ENCODE results near the gene FCRL2.

Gene FCRL2, protein sequence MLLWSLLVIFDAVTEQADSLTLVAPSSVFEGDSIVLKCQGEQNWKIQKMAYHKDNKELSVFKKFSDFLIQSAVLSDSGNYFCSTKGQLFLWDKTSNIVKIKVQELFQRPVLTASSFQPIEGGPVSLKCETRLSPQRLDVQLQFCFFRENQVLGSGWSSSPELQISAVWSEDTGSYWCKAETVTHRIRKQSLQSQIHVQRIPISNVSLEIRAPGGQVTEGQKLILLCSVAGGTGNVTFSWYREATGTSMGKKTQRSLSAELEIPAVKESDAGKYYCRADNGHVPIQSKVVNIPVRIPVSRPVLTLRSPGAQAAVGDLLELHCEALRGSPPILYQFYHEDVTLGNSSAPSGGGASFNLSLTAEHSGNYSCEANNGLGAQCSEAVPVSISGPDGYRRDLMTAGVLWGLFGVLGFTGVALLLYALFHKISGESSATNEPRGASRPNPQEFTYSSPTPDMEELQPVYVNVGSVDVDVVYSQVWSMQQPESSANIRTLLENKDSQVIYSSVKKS
- 0.09 to 0.41 reads per million in 2 donors for total RNA-seq

DNA sequence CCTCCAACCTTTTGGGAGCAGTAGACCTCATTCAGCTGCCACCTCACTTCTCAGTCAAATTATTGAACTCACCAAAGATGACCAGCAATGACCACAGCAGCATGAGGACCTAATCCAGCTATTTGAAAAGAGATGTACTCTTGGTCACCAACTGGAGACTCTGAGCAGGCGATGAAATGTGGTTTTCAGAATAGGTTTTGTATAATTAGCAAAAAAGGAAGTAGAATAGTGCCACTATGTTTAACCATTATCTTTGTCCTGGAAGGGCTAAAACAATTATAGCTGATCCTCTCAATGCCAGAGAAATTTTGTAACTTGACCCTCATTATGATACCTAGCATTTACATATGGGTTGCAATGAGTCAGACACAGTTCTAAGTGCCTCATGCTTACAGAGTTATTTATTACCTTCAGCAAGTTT, at the start of gene FCRL2:
TSS of gene FCRL2 (minus strand) at position 162 of the 421 bp plus-strand sequence. CDS start at position 103, 59 bp downstream.
- no peak for DNase-seq

DNA sequence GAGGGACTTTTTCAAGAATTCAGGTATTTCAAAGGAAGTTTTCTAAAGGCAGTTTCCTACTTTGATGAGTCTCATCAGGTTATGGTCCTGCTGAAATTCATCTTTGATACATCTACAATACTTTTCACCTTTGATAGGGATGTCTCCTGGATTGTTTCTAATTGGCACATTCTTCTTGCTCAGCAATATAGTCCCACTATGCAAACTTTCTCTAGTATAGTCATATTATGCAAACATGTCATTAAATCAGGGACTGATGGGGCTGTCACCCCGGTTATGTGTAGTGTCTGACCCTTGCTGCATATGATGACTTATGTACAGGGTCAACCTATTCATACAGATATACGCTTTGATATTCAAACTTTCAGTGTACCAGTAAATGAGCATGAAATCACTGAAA, 43.4 kb upstream of the FCRL2 start:
- no peak for DNase-seq

DNA sequence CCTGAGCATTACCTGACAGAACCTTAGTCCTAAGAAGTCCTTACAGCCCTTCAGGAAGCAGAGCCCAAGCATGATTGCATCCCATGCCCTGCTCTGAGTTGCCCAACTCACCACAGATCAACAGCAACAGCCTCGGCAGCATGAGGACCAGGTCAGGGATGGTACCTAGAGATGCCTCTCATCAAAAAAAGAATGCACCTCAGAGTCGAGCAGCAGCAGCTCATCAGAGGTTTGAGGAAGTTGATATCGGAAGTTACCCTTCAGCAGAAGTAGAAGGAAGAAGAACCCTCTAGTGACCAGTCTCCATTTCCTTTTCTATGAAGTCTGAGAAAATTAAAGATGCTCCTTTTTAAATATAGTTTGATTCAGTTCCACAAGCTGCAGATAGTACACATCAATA, 43.0 kb upstream of the FCRL2 start, which contains the start of gene FCRL1:
TSS of gene FCRL1 (minus strand) at position 225 of the 400 bp plus-strand sequence. CDS start at position 142, 83 bp downstream.
- no peak for DNase-seq

DNA sequence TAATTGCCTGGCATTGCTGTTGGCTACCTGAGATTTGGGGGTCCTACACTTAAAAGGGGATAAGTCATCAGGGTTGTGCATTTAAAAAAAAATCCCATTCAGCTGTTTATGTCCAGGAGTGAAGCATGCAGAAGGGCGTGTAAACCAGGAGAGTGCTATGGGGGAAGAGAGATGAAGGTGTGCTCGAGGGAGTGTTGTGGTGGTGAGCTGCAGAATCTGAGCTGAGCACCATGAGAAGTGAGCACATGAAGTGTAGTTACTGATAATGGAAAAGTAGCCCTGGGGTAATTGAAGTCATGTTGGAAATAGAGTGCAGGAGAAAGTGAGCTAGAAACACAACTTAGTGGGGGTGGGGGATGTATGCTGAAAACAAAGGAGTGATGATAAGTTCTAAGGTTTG, 42.3 kb upstream of the FCRL2 start:
- DNase-seq: no peak

DNA sequence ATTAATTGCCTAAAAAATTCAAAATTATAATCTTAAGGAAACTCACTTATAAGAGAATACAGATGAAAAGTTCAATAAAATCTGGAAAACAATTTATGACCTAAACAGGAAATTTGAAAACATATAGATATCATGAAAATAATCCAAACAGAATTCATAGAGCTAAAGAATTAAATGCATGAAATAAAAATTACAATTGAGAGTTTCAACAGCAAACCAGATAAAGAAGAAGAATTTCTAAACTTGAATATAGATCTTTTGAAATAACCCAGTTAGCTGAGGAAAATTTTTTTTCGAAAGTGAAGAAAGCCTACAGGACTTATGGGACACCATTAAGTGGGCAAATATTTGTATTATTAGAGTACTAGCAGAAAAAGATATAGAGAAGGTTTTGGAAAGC, 36.3 kb upstream of the FCRL2 start:
- DNase-seq: no peak

DNA sequence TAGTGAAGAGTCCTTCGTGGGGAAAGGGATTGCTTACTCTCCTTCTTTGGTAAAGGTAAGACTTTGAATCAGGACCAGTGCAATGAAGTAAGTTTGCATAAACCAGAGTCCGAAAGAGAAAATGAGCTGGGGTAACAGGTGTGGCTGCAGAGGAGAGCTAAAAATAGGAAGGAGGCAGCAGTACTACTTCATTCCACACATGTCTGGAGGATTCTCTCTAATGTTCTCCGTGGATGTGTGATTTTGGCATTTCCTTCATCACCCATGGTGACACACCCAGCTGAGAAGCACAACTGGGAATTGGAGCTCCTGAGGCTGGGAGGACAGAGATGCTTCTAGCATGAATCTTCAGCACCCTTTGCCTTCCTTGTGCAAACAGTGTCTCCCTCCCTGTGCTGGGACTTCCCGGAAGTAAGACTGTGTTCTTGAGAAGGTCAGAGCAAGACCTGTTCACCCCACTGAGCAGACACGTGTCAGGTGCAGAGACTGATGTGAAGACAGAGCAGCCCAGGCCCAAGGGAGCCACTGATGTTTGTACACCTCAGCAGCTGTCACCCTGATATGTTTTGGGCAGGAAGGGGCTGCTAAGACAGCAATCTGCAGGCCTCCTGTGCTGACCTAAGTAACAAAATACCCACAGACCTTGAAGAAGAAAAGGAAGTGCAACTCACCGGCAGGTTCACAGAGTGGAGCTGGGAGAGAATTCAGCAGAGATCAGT, 29.7 kb upstream of the FCRL2 start:
- no peak for DNase-seq

DNA sequence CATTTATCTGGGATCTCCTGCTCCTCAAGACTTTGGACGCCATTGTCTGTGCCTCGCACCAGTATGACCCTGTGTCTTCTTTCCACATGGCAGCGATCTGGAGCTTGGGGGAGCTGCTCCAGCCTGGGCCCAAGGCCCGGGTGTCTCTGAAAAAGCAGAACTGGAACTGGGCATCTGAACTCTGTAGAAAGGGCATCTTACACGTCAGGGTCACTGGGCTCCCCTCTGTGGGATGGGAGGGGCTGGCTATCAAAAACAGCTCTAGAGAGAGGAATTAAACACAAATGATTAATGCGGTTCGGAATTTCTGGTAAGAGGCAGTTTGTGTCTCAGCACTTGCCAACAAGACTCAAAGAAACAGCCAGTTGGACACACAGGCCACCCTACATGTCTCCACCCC, 26.9 kb upstream of the FCRL2 start:
- DNase-seq: no peak

DNA sequence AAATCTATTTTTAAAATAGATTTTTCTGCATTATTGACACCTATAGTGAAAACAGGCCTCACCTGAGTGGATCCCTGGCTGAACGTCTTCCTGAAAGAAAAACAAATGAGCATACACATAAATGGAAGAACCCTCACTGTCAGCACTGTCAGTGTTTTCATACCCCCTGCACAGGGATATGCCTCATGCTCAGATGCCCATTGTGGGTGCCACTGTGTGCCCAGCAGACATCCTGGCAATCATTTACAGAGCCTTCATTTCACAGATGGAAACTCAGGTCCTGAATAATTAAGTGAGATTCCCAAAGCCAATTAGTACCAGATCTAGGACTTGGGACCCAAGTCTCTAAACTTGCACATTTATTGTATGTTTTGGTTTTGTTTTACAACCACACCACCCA, 23.1 kb upstream of the FCRL2 start:
- DNase-seq: no peak

DNA sequence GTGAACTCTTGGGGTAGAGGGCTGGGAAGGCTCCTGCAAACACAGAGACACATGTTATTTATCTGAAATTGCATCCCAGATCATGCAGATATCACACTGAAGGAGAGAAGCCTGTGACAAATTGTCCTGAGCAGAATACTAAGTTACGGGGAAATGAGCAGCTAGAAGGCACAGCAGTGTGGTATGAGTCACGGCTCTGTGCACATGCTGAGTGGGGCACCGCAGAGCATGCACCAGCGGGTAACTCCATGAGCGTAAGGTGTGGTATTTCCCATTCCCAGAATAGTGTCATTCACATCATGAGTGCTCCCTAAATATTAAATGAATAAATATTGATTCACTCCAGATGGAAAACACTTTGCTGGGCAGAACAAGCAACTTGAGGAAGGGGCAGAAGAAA, 21.3 kb upstream of the FCRL2 start:
- no peak for DNase-seq

DNA sequence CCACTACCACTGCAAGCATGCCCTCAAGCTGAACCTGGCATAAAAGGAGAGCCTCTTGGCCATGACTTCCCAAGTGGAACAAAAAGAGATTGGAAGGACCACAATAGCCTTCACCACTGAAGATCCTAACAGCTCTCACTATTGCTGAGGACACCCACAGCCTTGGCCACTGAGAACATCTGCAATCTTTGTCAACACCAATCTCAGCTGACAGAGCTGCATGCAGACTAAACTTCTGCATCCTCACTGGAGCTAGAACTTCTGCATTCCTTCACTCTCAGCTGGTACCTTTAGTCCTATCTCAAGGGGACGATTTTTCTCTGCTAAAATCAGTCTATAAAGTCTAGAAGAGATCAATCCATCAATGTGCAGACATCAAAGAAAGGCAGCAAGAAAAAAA, 8.3 kb upstream of the FCRL2 start:
- no peak for DNase-seq

DNA sequence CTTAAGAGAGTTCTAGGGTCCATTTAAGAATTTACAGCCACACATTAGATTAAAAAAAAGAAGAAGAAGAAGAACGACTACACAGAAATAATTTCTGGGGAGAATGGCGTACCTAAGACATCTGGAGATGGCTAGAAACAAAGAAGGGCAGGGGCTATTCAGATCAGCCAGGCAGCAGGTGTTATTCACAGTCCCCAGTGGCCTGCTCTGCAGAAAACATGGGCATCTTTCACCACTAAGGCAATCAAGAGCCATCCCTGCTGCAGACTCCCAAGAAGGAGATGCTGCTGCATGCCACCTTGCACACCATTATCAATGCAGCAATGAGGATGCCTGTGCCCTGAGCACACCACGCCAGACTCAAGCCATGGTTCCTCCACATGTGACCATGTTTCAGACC, 7.9 kb upstream of the FCRL2 start:
- DNase-seq: no peak

DNA sequence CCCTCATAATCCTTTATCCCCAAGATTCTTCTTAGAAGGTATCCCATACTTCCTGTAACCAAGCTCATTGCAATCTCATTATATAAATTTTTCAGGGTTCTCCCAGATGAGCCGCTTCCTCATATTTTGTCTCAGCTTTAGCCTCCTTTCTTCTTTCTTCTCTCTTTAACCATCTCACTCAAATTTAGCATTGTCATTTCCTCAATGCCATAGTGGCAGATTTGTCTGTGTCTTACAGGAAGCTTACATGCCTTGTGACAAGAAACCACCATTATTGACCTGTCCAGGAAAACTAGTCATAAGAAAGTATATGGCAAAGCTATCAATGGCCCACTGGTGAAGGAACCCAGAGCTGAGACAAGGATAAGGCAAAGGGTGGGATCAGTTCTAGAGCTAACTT, 6.0 kb upstream of the FCRL2 start:
- no peak for DNase-seq

DNA sequence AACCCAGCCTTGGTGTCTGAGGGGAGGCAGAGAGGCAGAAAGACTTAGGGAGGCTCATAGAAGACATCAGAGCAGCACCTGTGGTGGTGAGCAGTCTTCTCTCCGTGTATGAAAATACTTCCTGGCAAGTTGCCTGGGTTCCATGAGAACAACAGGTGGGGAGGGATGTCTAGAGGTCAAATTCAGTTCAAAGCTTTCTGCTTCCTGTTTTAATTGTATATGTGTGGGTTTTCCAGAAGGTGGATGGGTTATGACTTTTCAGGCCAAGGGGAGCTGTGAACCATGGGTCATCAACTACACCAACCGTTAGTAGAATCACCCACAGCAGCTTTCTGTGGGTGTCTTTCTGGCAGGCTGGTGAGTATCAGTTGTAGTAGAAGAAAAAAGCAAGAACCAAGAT, 4.1 kb upstream of the FCRL2 start:
- DNase-seq: no peak

DNA sequence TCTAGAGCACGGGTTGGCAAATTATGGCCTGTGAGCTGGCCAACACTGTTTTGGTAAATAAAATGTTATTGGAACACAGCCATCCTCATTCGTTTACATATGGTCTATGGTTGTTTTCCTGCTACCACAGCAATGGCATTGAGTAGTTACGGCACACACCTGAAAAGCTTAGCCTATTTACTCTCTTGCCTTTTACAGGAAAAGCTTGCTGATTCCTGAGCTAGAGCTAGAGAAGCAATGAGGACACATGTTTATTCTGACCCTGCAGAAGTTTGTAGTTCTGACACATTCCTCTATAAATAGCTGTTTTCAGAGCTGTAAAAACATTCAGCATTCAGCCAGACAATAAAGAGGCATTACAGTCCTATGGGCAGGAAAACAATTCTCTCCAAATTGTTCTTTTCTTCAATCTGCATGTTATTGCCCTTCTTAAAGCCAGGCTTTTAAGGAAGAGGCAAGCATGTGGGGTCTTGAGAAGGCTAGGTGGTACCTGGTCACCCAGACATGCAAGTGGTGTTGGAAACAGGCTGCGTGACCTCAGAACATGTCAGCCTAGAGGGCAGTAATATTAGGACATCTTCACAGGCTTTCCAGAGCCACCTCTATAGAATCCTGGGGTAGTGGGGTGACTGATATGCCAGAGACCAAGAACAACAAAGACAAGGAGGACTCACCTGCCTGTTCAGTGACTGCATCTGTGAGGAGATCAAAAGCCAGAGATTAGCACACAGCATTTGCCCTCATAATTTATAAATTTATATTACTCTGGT, 1.6 kb downstream of the FCRL2 start:
- DNase-seq: no peak

DNA sequence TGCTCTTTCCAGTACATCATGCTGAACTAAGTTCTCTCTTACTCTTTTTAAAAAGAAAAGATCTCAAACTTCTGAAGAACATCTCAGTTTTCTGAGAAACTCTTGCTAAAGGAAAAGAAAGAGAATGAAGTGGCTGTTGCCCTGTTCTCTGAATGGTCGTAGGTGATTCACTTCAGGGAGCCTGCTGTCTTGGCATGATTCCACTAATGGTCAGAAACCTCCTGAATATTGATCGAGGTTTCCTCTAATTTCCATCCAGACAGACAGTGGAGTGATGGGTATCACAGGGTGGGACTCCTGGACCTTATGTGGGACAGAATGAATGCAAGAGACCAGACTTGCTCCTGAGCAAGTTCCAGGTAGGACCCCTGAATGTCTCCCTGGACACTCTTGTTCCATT, 2.5 kb downstream of the FCRL2 start:
- DNase-seq: no peak

DNA sequence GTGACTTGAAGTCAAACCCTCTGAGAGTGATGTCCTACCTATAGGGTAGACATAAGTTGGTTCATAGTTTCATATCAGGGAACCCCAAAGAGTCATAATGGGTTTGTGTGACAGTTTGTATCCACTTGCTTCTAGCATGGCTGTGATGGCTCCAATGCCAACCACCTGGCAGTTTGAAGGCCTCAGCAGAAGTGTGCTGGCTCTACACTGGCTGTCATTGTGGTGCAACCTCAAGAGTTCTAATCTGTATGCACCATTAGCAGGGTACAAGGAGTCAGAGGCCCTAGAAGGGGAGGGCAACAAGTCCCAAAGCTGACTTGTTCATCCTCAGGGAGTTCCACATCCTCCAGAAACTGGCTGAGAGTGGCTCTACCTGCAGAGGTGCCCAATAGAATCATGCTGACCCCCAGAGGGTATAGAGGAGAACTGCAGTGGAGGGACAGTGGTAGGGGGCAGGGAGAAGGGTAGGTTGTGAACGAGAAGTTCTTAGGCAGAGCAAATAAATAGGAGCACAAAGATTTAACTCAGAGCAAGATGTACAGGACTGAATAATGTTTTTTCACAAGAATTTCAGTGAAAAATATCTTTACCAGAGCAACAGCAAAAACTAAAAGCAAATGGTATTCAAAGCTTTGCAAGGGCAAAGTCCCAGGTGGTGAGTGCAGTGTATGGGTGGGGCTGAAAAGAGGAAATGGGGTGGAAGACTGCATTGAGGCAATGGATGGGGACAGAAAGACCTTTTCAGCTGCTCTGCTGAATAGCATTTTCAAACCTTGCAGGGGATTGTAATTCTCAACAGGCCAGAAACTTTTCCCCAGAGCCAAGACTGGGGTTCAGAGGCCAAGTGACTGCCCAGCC, 3.2 kb downstream of the FCRL2 start:
- DNase-seq: no peak

DNA sequence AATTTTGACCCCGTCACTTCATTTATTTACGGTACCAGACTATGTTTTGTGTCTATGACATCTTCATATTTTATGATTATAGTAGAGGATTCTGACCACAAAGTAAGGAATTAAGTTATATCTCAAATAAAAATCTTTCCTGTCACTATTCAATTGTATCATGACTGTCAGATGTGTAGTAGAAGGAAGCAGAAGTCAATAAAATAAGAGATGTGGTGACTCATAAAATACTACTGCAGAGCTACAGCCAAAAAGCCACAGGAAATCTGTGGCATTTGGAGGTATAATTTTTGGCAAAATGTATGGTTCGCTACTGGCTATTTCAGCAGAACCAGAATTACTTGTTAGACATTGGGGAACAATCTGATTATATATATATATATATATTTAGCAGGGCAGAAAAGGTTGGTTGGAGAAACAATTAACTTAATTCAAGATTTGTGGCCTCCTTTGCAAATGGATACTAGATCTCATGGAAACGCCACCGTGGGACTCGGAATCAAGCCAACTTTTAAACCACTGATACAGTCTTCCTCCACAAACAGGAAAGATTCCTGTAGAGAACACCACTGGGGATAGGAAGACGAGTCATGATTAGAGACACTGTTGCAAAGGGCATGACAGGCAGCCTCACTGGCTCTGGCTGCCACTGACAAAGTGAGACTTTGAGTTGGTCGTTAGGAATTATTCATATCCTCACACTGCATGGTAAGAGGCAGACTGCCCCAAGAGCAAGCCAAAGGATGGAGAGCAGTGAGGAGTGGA, 5.1 kb downstream of the FCRL2 start:
- no peak for DNase-seq

DNA sequence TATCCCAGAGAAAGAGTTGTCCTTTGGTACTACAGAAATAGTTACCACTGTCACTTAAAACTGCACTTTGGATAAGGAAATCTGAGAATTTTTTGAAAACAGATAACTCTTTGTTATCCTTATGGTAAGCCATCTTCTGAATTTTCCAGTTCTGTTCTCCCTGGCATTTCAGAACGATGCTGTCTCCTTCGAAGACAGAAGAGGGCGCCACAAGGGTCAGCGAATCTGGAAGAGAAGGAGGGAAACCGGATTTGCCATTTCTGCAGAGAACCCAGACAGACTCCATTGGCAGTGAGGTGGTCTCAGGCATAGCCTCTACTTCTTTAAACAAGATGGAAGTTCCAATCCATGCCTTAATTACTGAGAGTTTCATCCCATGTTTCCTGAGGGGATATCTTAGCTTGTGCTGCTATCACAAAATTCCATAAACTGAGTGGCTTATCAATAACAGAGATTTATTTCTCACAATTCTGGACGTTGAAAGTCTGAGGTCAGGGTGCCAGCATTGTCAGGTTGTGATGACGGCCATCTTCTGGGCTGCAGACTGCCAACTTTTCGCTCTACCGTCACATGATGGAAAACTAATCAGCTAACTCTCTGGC, 6.4 kb downstream of the FCRL2 start:
- DNase-seq: no peak

DNA sequence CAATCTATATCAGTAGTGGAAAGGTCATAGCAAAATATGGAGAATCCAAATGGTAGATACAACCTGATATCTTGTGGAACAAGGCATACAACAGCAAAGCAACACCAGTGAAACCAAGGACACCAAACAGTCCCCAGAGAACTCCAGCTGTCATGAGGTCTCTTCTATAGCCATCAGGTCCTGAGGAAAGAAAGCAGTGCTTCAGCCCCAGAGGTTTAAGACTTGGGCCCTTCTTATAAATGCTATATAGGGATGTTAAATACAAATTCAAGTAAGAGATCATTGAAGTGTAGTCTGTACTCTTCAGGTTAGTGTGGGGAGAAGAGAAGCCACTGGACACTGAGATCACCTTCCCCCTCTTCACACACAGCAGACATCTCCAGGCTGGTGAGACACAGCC, 10.1 kb downstream of the FCRL2 start:
- DNase-seq: no peak

DNA sequence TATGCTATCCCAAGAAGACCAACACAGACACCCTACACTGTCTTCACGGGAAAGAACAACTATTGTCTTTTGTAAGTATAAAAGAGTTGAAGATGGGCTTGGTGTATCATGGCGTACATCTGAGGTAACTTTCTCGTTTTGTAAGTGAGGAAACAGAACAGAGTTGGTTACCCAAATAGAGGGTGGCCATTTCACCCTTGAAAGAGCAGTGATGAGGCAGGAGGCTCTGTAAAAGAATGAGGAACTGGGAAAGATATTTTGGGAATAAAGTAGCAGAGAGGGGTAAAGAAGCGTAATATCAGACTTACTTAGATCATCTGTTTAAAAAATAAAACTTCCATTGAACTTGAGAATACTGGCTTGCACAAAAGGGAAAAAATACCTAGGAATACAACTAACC, 18.9 kb downstream of the FCRL2 start:
- DNase-seq: no peak

DNA sequence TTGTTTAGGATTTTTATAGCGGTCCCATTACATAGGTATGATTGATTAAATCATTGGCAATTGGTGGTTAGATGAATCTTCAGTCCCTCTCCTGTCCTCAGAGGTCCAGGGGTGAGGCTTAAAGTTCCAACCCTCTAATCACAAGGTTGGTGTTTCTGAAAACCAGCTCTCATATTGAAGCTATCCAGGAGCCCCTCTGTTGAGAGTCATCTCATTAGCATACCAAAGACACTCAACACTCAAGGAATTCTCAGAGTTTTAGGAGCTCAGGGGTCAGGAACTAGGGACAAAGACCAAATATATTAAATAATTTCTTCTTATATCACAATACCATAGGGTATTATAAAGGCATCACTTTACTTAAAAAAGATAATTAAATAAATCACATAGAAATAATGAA, 23.3 kb downstream of the FCRL2 start:
- DNase-seq: no peak
